HuH-7.5 (cell line): ENCODE results near the gene CAMKK2.
"Not testable (repeated sequence)": the region's sequence is repeated elsewhere in the genome, so short reads cannot be mapped to it uniquely, and the experiment has no call there.

Experiments used
- DNase-seq: peaks from one replicate; pipeline ENCODE4 v3.0.0; 2011; ENCODE audit warnings: low spot score

CAMKK2 gene

GRCh38 chr12:121298411-121298810 is 1.9 kb upstream of the CAMKK2 start:
- not testable (repeated sequence) for DNase-seq

DNA sequence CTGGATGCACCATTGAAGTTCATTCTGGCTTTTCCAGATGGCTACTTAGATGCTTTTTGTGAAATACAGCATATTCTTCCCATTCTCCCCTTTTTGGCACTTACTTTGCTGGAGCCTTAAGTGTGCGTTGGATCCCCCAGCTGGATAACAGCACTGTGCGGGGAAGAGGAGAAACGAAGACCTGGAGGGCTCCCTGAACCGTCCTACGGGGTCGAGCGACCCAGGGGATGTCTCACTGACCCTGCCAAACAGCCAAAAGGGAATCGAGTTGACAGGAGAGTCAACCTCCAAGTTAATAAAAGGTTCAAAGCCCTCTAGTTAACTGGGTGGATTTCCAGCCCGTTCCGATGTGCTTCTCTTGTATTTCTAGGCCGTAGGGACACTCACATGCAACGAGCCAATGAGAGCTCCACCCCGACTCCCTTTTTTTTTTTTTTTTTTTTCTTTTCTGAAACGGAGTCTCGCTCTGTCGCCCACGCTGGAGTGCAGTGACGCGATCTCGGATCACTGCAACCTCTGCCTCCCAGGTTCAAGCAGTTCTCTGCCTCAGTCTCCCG is 1.0 kb upstream of the CAMKK2 start:
- peak; percentile 44 for DNase-seq

DNA sequence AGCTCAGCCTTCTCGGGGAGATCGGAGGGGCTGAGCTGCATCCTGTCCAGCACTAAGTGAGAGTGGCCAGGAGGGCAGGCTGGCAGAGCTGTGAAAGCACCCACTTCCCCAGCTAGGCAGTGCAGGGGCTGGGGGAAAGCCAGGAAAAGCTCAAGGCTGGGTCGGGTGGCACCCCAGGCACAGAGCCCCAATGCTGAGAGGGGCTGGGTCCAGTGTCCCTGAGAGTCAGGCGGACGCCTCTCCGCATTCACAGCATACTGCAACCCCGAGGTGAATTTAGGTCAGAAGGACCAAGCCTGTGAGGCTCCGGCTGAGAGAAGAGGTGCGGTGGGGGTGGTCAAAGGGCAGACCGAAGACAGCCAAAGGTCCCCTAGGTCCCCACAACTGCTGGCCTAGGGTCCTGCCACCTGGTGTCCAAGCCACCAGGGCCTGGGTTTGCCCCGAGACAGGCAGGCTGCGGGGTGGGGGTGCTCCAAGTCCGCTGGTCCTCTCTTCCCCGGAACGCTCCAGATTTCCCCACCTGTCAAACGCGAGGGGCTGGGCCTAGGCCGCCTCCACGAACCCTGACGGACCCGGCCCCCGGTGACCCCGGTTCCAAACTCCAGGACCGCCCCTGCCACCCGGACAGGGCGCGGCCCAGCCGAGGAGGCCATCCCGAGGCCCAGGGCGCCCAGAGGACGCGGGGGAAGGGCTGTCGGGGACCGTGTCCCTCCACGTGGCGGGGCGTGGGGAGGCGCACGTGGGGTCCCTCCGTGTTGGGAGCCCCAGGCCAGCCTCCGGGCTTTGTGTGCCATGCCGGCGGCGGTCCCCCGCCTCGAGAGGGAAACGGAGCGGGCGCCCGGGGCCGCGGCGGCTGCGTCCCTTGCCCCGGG is 527 bp downstream of the CAMKK2 start:
- DNase-seq: peak; percentile 37

- no peak for DNase-seq
Observed at GRCh38 chr12:121295116-121295745, 1.3 kb downstream of the CAMKK2 start.

DNA sequence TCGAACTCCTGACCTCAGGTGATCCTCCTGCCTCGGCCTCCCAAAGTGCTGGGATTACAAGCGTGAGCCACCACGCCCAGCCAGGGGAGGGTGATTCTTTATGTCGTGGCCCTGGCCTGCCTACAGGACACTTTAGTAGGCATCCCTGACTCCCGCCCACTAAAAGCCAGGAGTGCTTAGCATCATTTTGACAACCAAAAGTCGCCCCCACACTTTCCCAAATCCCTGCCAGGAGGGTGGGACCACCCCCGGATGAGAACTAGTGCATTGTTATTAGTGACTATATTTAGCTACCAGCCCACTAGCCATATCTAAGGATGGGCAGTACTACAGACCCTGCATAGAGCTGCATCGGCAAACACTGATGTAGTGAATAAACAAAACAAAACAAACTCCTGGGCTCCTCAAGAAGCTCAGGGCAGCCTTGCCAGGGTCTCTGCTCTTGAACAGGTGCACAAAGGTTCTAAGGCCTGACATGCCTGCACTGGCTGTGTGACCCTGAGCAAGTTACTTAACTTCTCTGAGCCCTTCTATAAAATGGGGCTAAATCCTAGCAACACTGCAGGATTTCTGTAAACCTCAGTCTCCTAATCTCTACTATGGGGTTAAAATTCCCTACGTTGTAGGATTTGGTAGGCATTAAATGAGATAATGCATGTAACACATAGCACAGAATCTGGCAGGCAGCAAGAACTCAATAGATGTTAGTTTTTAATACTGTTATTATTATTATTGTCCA is 2.2 kb downstream of the CAMKK2 start:
- no peak for DNase-seq

- no peak for DNase-seq
Observed at GRCh38 chr12:121293603-121294002, 2.9 kb downstream of the CAMKK2 start.

DNA sequence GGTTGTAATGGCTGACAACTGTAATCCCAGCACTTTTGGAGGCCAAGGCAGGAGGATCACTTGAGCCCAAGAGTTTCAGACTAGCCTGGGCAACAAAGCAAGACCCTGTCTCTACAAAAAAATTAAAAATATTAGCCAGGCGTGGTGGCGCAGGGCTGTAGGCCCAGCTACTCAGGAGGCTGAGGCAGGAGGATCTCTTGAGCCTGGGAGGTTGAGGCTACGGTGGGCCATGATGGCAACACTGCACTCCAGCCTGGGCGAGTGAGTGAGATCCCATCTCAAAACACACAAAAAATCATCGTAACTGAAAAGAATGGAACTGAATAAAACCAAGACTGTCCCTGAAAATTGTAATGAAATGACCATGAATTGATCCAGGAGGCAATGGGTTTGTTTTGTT is 6.1 kb downstream of the CAMKK2 start:
- no peak for DNase-seq

GRCh38 chr12:121289962-121290361 is 6.5 kb downstream of the CAMKK2 start:
- no peak for DNase-seq

DNA sequence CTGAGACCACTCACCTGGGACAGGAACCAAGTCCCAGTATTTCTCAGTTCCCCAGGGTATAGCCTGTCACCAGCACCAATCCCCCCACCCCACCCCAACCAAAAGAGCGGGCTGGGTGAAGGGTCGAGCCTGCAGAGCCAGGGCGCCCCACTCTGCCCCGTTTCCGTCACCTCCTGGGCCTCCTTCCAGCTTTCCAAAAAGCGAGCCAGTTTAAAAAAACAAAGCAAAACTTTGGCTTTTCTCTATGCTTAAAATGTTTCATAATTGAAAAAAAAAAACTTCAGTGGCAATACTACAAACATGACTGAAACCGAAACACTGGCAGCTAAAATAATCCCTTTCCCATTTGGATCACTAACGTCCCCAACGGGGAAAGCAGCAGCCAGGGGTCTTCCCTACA is 7.5 kb downstream of the CAMKK2 start:
- no peak for DNase-seq

DNA sequence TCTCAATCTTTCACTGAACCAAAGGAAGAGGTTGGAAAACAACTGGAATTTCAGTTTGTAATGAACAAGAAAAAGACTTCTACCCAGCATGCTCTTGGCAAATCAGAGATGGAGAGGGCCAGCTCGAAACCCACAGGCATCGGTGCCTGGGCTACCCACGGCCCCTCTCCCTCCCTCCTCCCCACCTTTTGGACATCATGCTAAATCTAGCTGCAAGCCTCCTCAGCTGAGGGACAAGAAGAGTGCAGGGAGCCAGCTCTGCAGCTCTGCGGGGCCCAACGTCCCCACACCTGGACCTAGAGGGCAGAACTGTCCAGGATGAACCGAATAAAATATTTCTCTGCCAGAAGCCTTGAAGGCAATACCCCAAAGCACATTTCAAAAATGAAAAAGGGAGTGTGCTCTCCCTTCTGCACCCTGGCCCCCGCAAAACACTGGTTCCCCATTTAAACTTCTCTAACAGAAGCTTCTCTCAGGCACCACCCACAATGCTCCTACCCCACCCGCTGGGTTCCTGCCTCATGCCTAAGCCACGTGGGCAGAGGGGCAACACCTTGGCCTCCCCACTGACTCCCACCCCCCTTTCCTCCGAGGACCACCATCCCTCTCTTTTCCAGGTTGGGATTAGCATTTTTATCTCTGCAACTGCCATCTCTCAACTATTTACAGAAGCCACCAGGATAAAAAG is 8.2 kb downstream of the CAMKK2 start:
- no peak for DNase-seq

GRCh38 chr12:121287267-121287954 is 9.1 kb downstream of the CAMKK2 start:
- no peak for DNase-seq

DNA sequence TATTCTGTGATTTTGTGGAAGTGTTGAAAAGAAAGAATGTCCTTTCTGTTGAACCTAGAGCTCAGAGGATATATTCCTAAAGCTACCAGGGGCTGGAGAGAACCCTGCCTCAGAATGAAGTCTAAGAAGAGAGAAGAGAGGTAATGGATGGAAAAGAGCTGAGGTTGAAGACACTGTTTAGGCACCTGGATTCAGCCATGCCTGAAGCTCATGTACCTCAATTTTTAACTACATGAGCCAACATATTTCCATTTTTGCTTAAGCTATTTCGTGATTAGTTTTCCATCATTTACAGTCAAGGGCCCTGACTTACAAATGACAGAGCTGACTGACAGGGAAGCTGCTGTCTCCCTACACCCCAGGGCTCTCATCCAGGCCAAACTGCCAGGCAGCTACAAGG is 10.7 kb downstream of the CAMKK2 start:
- no peak for DNase-seq

GRCh38 chr12:121284551-121285390 is 11.7 kb downstream of the CAMKK2 start:
- DNase-seq: no peak

- no peak for DNase-seq
Observed at GRCh38 chr12:121283841-121284240, 12.7 kb downstream of the CAMKK2 start.

- no peak for DNase-seq
Observed at GRCh38 chr12:121283388-121283787, 13.1 kb downstream of the CAMKK2 start.

GRCh38 chr12:121282910-121283309 is 13.6 kb downstream of the CAMKK2 start:
- DNase-seq: not testable (repeated sequence)

GRCh38 chr12:121282072-121282742 is 14.3 kb downstream of the CAMKK2 start:
- DNase-seq: no peak

- not testable (repeated sequence) for DNase-seq
Observed at GRCh38 chr12:121281116-121281515, 15.4 kb downstream of the CAMKK2 start.

DNA sequence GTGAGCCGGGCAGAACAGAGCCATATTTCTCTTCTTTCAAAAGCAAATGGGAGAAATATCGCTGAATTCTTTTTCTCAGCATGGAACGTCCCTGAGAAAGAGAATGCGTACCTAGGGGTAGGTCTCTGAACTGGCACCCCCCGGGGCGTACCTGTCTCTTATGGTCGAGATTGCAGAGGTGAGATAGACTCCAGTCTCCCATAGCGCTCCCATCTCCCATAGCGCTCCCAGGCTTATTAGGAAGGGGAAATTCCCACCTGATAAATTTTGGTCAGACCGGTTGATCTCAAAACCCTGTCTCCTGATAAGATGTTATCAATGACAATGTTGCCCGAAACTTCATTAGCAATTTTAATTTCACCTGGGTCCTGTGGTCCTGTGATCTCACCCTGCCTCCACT is 16.0 kb downstream of the CAMKK2 start:
- DNase-seq: not testable (repeated sequence)

GRCh38 chr12:121279507-121279915 is 17.0 kb downstream of the CAMKK2 start:
- DNase-seq: no peak
